ENCODE data around the gene RAB7A.

Gene RAB7A

DNA sequence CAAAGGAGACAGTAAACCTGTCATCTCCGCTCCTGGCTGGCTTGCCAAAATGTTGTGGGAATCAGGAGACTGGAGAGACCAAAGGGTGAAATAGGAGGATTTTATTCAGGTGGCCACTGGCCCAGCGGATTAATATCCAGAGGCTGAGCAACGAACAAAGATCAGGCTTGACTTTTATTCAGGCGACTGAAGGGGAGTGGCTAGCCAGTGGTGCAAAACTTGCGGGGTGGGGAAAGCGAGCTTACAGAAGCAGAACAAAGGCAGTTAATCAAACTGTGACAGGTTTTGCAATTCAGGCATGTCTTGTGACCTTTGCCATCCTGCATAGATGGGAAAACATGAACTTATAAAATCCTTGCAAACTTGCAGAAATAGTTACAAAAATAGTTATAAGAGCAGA lies 133.6 kb downstream of the RAB7A start:
- no peak for DNase-seq

DNA sequence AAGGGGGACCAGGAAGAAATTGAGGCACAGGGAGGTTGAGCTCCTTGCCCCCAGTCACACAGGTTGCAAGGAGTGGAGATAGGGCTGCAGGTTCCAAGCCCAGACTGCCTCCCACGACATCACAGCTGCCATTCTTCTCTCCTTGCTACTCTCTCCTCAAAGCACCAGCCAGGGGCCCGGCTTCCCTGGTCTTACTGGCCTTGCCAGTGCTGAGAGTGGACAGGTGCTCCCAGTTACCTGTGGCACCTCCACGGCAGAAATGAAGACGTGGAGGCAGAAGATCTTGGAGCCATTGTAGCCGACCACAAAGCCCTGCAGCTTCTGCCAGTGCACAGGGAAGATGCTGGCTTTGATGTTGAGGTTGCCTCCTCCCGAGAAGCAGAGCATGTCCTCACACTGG lies 135.5 kb downstream of the RAB7A start:
- DNase-seq: no peak

DNA sequence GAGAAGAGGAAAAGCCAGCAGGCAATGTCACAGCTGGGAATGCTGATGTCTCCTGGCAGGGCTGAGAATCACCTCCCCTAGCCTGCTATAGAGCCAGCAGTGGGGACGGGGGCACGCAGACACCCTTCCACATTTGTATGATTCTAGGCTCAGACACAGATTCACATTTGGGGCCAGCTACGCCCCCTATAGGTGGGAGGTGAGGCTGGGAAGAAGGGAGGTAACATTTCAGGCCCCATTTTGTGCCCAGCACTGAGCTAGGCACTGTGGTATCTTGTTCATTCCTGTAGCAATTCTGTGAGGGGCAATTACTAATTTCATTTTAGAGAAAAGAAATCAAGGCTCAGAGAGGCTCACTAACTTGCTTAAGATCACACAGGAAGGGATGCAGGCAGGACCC lies 137.6 kb downstream of the RAB7A start:
- DNase-seq: no peak

All from T1000 (cell line).